ENCODE measurements around the gene TIPARP. TPM values are rescaled to one million over a fixed set of nuclear protein-coding genes. Genes with fewer than 3 reads are reported as not detected.
A peak's percentile ranks its signal among the peaks of the same experiment; 100 is the strongest.

Gene TIPARP
- total RNA-seq, 1 experiment from 2014 or later: 35.0 TPM

GRCh38 chr3:156670077-156670476 lies 4.3 kb upstream of the TIPARP start:
- Histone ChIP-seq H3K36me3 (ENCODE audit: low read depth) (no peaks in the 10 kb centered on the region), H3K4me2 (no peak overlapping the region), H3F3A (ENCODE audit: insufficient read depth, low read depth) (peaks cover 13% of the 10 kb centered on the region; the same call in 1 of the 2 replicates), H4K20me1 (ENCODE audit: insufficient read depth) (no peaks in the 10 kb centered on the region), H3K9me2 (ENCODE audit: insufficient read depth) (no peaks in the 10 kb centered on the region), H3K4me3 (no peak overlapping the region), H3K27ac (no peak overlapping the region), H3K4me1 (replicated peaks; ENCODE audit: insufficient read depth) (peaks cover 30% of the 10 kb centered on the region), H2AFZ (no peak overlapping the region), H3K9me3 (ENCODE audit: insufficient read depth, low read depth) (no peaks in the 10 kb centered on the region), H3K27me3 (ENCODE audit: insufficient read depth, low read depth) (no peaks in the 10 kb centered on the region), H3K79me2 (ENCODE audit: low read depth) (peaks cover 6% of the 10 kb centered on the region)
- POLR2A ChIA-PET (ENCODE audit: unreplicated experiment): no interaction called here
- no TSS peak for BruUV-seq (replicated peaks)
- intact Hi-C loops (cut with micrococcal nuclease; ENCODE audit: unreplicated experiment): loop anchor here (10.0 kb wide), 1 partner anchor 215 kb away; no protein-coding TSS in a partner anchor
- no peak for DNase-seq
- TF ChIP-seq EZH2 (IDR thresholded peaks at IDR 0.05; ENCODE audit: low read depth) (no peak), CTCF (conservative IDR thresholded peaks at IDR 0.05) (no peak)
- CTCF ChIA-PET: no interaction called here

- ChIA-PET POLR2A (ENCODE audit: unreplicated experiment) (interaction anchor here (0.6 to 0.7 kb wide), 2 partner anchors 65 to 145 kb away, joined by 3 to 4 read pairs; no protein-coding TSS in a partner anchor), CTCF (no interaction called here)
- H3K4me3 ChIP-seq: no peak overlapping the region
- intact Hi-C loops (cut with micrococcal nuclease; ENCODE audit: unreplicated experiment): loop anchor here (10.0 kb wide), 1 partner anchor 216 kb away; no protein-coding TSS in a partner anchor
- DNase-seq: no peak
- peaks cover 13% of the 10 kb centered on the region; the same call in 1 of the 2 replicates for H3F3A ChIP-seq (ENCODE audit: insufficient read depth, low read depth)
- H3K9me3 ChIP-seq (ENCODE audit: insufficient read depth, low read depth): no peaks in the 10 kb centered on the region
- no peaks in the 10 kb centered on the region for H3K9me2 ChIP-seq (ENCODE audit: insufficient read depth)
- no peak overlapping the region for H2AFZ ChIP-seq
- H3K4me1 ChIP-seq (replicated peaks; ENCODE audit: insufficient read depth): peaks cover 24% of the 10 kb centered on the region
- peaks cover 12% of the 10 kb centered on the region for H3K79me2 ChIP-seq (ENCODE audit: low read depth)
- H3K27me3 ChIP-seq (ENCODE audit: insufficient read depth, low read depth): no peaks in the 10 kb centered on the region
- TF ChIP-seq CTCF (conservative IDR thresholded peaks at IDR 0.05): no peak
- TF ChIP-seq EZH2 (IDR thresholded peaks at IDR 0.05; ENCODE audit: low read depth): no peak
- BruUV-seq (replicated peaks): no TSS peak
- H3K36me3 ChIP-seq (ENCODE audit: low read depth): no peaks in the 10 kb centered on the region
- H3K27ac ChIP-seq: no peak overlapping the region
- H4K20me1 ChIP-seq (ENCODE audit: insufficient read depth): no peaks in the 10 kb centered on the region
- no peak overlapping the region for H3K4me2 ChIP-seq
These were observed 3.7 kb upstream of the TIPARP start for GRCh38 chr3:156670652-156671051.

- POLR2A ChIA-PET (ENCODE audit: unreplicated experiment): no interaction called here
These were observed 701 bp upstream of the TIPARP start for GRCh38 chr3:156673732-156674045.

More at GRCh38 chr3:156673732-156674045, 701 bp upstream of the TIPARP start:
- no peak for DNase-seq
- peaks cover 27% of the 10 kb centered on the region for H4K20me1 ChIP-seq (ENCODE audit: insufficient read depth)
- peak overlapping the region; percentile 85 for H3K27ac ChIP-seq
- peak overlapping the region; percentile 77 for H3K4me2 ChIP-seq
- no peaks in the 10 kb centered on the region for H3K9me3 ChIP-seq (ENCODE audit: insufficient read depth, low read depth)
- intact Hi-C loops (cut with micrococcal nuclease; ENCODE audit: unreplicated experiment): loop anchor here (1.0 to 10.0 kb wide), 12 partner anchors 45 to 523 kb away; partner anchors contain the start of genes LEKR1 and SSR3
- peak overlapping the region; percentile 67 for H2AFZ ChIP-seq
- BruUV-seq (replicated peaks): no TSS peak
- peak overlapping the region; percentile 70 for H3K4me3 ChIP-seq
- peaks cover 38% of the 10 kb centered on the region for H3K4me1 ChIP-seq (replicated peaks; ENCODE audit: insufficient read depth)
- TF ChIP-seq EZH2 (IDR thresholded peaks at IDR 0.05; ENCODE audit: low read depth) (no peak), CTCF (conservative IDR thresholded peaks at IDR 0.05) (no peak)
- H3K36me3 ChIP-seq (ENCODE audit: low read depth): peaks cover 16% of the 10 kb centered on the region
- peaks cover 42% of the 10 kb centered on the region for H3K79me2 ChIP-seq (ENCODE audit: low read depth)
- no peaks in the 10 kb centered on the region for H3K27me3 ChIP-seq (ENCODE audit: insufficient read depth, low read depth)
- CTCF ChIA-PET: interaction anchor here (0.5 to 1.7 kb wide), 8 partner anchors 43 to 630 kb away, joined by 3 to 15 read pairs (median 4); partner anchors contain the start of gene SSR3
- H3F3A ChIP-seq (ENCODE audit: insufficient read depth, low read depth): peaks cover 13% of the 10 kb centered on the region; the same call in 1 of the 2 replicates
- H3K9me2 ChIP-seq (ENCODE audit: insufficient read depth): no peaks in the 10 kb centered on the region
